PC-3 (cell line): ENCODE measurements around the gene DCAF12L2. TPM values are rescaled to one million over a fixed set of nuclear protein-coding genes. Genes with fewer than 3 reads are reported as not detected.
A peak's percentile ranks its signal among the peaks of the same experiment; 100 is the strongest.

Experiments used
- ATAC-seq: fragments of 200-7000 bp; cut with Tn5 transposase; 2 replicates; pipeline ENCODE4 v1.9.1; 2020; ENCODE audit warnings: mild to moderate bottlenecking, moderate library complexity
- BruUV-seq: library from RNA; stranded (reverse); fragments of 400-500 nt; replicated peaks from 2 replicates; lab custom pipeline; 2021; lab: Mats Ljungman, UMichigan
- CTCF ChIA-PET: fragments of 300-600 bp; sonication (Branson Sonifier 250); formaldehyde crosslinking; loops from one replicate; lab custom pipeline; 2022; ENCODE audit warnings: antibody characterized with exemption; lab: Charles Lee
- POLR2A ChIA-PET: fragments of 300-600 bp; sonication (Branson Sonifier 250); formaldehyde crosslinking; loops from one replicate; lab custom pipeline; 2022; ENCODE audit warnings: antibody characterized with exemption; ENCODE audit not compliant: unreplicated experiment; lab: Charles Lee
- DNase-seq: peaks from one replicate; pipeline ENCODE4 v3.0.0-alpha.2; 2015
- H2AFZ ChIP-seq: fragments of 300-600 bp; sonication (generic); 2 replicates; pipeline ENCODE4 v1.6.0; 2016; ENCODE audit warnings: antibody characterized with exemption, low read length
- H3F3A ChIP-seq: fragments of 300-600 bp; sonication (generic); one replicate; pipeline ENCODE4 v1.6.0; 2017; ENCODE audit warnings: antibody characterized with exemption, low read length, control low read depth, mild to moderate bottlenecking; ENCODE audit not compliant: unreplicated experiment
- H3K27ac ChIP-seq: fragments of 300-600 bp; sonication (generic); 2 replicates; pipeline ENCODE4 v1.5.1; 2016; ENCODE audit warnings: mild to moderate bottlenecking, low read length
- H3K27me3 ChIP-seq: fragments of 300-600 bp; sonication (generic); 2 replicates; pipeline ENCODE4 v1.6.1; 2016; ENCODE audit warnings: low read length, mixed read lengths
- H3K36me3 ChIP-seq: fragments of 300-600 bp; sonication (generic); 2 replicates; pipeline ENCODE4 v1.6.1; 2016; ENCODE audit warnings: low read depth, mixed run types, low read length, mixed read lengths
- H3K4me1 ChIP-seq: fragments of 300-600 bp; sonication (generic); 2 replicates; pipeline ENCODE4 v1.5.1; 2016; ENCODE audit warnings: low read length; ENCODE audit not compliant: insufficient read depth
- H3K4me2 ChIP-seq: fragments of 300-600 bp; sonication (generic); 2 replicates; pipeline ENCODE4 v1.6.0; 2016; ENCODE audit warnings: low read length
- H3K4me3 ChIP-seq: fragments of 300-600 bp; sonication (generic); 2 replicates; pipeline ENCODE4 v1.5.1; 2016; ENCODE audit warnings: mild to moderate bottlenecking, low read length, mixed read lengths
- H3K79me2 ChIP-seq: fragments of 300-600 bp; sonication (generic); 2 replicates; pipeline ENCODE4 v1.6.1; 2017; ENCODE audit warnings: low read length, mixed read lengths
- H3K9ac ChIP-seq: fragments of 300-600 bp; sonication (generic); 2 replicates; pipeline ENCODE4 v1.6.0; 2016; ENCODE audit warnings: mild to moderate bottlenecking, low read length
- H3K9me2 ChIP-seq: fragments of 300-600 bp; sonication (generic); replicated peaks from 2 replicates; pipeline ENCODE4 v1.6.1; 2016; ENCODE audit warnings: mixed run types, low read length, mixed read lengths
- H3K9me3 ChIP-seq: fragments of 300-600 bp; sonication (generic); 2 replicates; pipeline ENCODE4 v1.6.1; 2016; ENCODE audit warnings: low read length, mixed read lengths
- H4K20me1 ChIP-seq: fragments of 300-600 bp; sonication (generic); 2 replicates; pipeline ENCODE4 v1.6.1; 2016; ENCODE audit warnings: low read length, mixed read lengths
- CTCF ChIP-seq: fragments of 300-600 bp; sonication (generic); conservative IDR thresholded peaks from 2 replicates; pipeline ENCODE4 v1.5.1; 2017; ENCODE audit warnings: antibody characterized with exemption, low read depth, mild to moderate bottlenecking, low read length
- EZH2 ChIP-seq: fragments of 300-600 bp; sonication (generic); IDR thresholded peaks from one replicate; pipeline ENCODE4 v1.6.1; 2017; ENCODE audit warnings: antibody characterized with exemption, mild to moderate bottlenecking, low read length; ENCODE audit not compliant: unreplicated experiment
- EZH2phosphoT487 ChIP-seq: fragments of 300-600 bp; sonication (generic); IDR thresholded peaks from 2 replicates; pipeline ENCODE4 v1.6.1; 2018; ENCODE audit warnings: mild to moderate bottlenecking, antibody characterized with exemption, low read length, borderline replicate concordance
- intact Hi-C: fragments of 100-400 bp; cut with micrococcal nuclease; formaldehyde crosslinking; loops from 2 replicates; pipeline ENCODE4 v1.9.0; 2023
- total RNA-seq: library from RNA; depleted of rRNA; stranded (reverse); fragments of >200 nt; gene quantifications from 2 replicates; pipeline ENCODE4 v1.2.3, GENCODE V29; 2014

The DCAF12L2 gene
- total RNA-seq, 1 experiment from 2014 or later, result 0.44 TPM

- no peak overlapping the region for H3K27ac ChIP-seq
- no peaks in the 10 kb centered on the region for H3K4me1 ChIP-seq
- no peak for ATAC-seq
- no peaks in the 10 kb centered on the region for H4K20me1 ChIP-seq
- H2AFZ ChIP-seq, result no peak overlapping the region
- no TSS peak for BruUV-seq
- ChIA-PET POLR2A (no interaction called here), CTCF (no interaction called here)
- H3K9me3 ChIP-seq, result no peaks in the 10 kb centered on the region
- H3K4me3 ChIP-seq, result no peak overlapping the region
- no peaks in the 10 kb centered on the region for H3K79me2 ChIP-seq
- intact Hi-C loops, result no loop called here
- H3F3A ChIP-seq, result no peaks in the 10 kb centered on the region
- H3K27me3 ChIP-seq, result no peaks in the 10 kb centered on the region
- no peaks in the 10 kb centered on the region for H3K9me2 ChIP-seq
- DNase-seq, result no peak
- H3K9ac ChIP-seq, result no peak overlapping the region
- no peak overlapping the region for H3K4me2 ChIP-seq
- peak; percentile 38; the same call in 1 of the 2 replicates for TF ChIP-seq CTCF
- no peak for TF ChIP-seq EZH2phosphoT487
- no peaks in the 10 kb centered on the region for H3K36me3 ChIP-seq
Observed at GRCh38 chrX:126137899-126138298, 28.2 kb downstream of the DCAF12L2 start.

- intact Hi-C loops, result no loop called here
Observed at GRCh38 chrX:126124721-126125120, 41.4 kb downstream of the DCAF12L2 start.

More at GRCh38 chrX:126124721-126125120, 41.4 kb downstream of the DCAF12L2 start:
- no peaks in the 10 kb centered on the region for H3K79me2 ChIP-seq
- H3K36me3 ChIP-seq, result no peaks in the 10 kb centered on the region
- H3K9me3 ChIP-seq, result no peaks in the 10 kb centered on the region
- no peaks in the 10 kb centered on the region for H3K4me1 ChIP-seq
- H3K9ac ChIP-seq, result no peak overlapping the region
- no peaks in the 10 kb centered on the region for H3K9me2 ChIP-seq
- ATAC-seq (no peak), DNase-seq (peak; percentile 10)
- BruUV-seq, result no TSS peak
- no peak overlapping the region for H2AFZ ChIP-seq
- H3F3A ChIP-seq, result no peaks in the 10 kb centered on the region
- H3K27ac ChIP-seq, result no peak overlapping the region
- no peak overlapping the region for H3K4me3 ChIP-seq
- TF ChIP-seq EZH2phosphoT487 (no peak), CTCF (no peak), EZH2 (no peak)
- H3K27me3 ChIP-seq, result no peaks in the 10 kb centered on the region
- ChIA-PET POLR2A (no interaction called here), CTCF (no interaction called here)
- no peak overlapping the region for H3K4me2 ChIP-seq
- H4K20me1 ChIP-seq, result no peaks in the 10 kb centered on the region
